ENCODE data around the gene PNLIPRP3.

- no peak for TF ChIP-seq CTCF (IDR thresholded peaks at IDR 0.05)
- no peak for TF ChIP-seq POLR2A (IDR thresholded peaks at IDR 0.05)
Observed at GRCh38 chr10:116429288-116429977, 1.8 kb downstream of the PNLIPRP3 start.
